Eye (tissue), 1 donor: ENCODE data around the gene RNGTT.

Experiments
- DNase-seq: peaks from one replicate; pipeline ENCODE4 v3.0.0-alpha.2; 2015

Gene RNGTT

DNA sequence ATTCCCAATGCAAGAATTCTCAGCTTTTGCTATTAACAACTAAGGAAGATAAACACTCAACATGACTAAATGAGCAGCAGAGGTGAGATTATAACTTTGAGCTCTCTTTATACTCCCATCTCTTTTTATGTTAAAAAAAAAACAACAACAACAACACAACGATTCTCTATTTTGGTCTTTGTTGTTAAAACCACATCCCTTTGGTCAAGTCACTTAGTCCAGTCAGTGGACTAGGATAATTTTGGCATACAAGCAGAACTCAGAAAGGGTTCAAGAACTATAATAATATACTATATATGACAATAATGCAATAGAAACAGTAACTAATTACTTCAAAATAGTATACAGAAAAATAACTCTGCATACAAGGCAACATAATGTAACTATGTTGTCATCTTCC lies 312.4 kb downstream of the RNGTT start:
- DNase-seq, result no peak

DNA sequence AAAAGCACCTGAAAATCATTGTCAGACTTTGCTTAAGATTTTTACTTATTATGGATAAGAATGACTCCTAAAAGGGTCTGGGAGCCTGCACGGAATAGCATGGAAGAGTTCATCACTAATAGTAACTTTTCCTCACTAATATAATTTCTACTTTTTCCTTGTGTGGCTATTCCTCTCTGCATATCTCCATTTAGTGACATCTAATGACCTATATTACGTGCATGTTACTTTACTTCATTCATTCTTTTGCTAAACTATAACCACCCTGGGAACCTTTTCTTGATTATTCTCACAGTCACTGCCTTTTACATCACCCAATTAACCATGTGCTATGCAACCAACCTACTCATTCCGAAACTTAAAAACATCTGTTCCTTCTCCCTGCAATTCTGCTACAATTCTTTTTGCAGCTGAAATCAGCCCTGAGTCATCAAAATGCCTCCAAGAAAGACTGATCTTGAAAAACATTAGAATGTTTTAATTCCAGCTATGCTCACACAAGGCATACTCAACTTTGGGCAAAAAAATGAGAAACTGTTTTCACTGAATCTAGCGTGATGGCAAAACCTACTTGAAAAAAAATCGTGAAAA lies 313.3 kb downstream of the RNGTT start:
- peak; percentile 12 for DNase-seq

- DNase-seq, result peak; percentile 11
These were observed 322.1 kb downstream of the RNGTT start for GRCh38 chr6:88641178-88641903.

DNA sequence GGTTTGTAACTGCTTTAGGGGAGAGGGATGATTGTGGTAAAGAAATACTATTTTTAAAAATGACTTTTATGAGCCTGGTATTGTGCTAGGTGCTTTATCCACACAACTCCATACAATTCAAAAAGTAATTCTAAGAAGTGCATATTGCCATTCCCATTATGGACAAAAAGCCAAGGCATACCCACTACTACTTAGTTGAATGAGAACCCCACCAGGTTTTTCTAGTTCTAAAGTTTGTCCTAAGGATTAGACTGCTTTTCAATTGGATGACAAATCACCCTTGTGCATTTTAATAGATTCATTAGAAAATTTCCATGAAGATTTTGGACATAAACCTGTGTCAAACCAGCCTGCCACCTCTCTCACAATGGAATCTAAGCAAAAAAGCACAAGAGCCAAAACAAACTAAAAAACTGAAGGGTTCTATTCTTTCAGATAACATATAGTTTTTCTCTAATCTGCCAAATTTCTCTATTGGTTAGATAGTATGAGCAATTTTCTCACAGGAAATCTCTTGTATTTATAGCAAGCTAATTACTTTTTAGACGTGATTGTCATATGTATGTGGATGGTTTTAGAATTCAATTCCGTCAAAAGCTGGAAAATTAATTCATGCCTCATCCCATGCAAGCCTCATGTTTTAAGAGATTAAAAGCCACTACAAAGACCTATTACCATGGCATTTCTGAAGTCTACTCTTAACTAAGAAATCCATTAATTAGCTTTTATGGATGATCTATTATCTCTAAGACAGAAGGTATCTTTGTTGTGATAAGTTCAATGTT lies 325.5 kb downstream of the RNGTT start:
- DNase-seq, result no peak

DNA sequence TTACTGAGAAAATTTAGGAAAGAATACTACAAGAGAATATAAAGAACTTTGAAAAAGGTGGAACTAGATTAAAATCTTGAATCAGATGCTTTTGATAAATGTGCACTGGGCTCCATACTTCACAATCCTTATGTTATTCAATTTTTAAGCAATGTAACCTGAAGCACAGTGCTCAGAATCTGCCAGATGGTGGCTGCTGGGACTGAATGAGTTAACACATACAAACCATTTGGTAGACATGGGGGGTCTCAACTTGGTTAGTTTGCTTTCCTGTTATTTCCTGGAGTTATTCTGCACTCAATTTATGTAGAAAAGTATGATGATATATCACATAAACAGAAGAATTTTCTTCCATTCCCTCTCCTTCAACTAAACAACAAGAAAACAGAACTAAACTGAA lies 326.5 kb downstream of the RNGTT start:
- no peak for DNase-seq

- no peak for DNase-seq
These were observed 329.6 kb downstream of the RNGTT start for GRCh38 chr6:88633782-88634181.

- no peak for DNase-seq
These were observed 331.6 kb downstream of the RNGTT start for GRCh38 chr6:88631830-88632229.

- peak; percentile 11 for DNase-seq
These were observed 333.5 kb downstream of the RNGTT start for GRCh38 chr6:88629838-88630494.

GRCh38 chr6:88626460-88626859 lies 337.0 kb downstream of the RNGTT start:
- no peak for DNase-seq

GRCh38 chr6:88623531-88623930 lies 339.9 kb downstream of the RNGTT start:
- no peak for DNase-seq

GRCh38 chr6:88619951-88620350 lies 343.5 kb downstream of the RNGTT start:
- no peak for DNase-seq

DNA sequence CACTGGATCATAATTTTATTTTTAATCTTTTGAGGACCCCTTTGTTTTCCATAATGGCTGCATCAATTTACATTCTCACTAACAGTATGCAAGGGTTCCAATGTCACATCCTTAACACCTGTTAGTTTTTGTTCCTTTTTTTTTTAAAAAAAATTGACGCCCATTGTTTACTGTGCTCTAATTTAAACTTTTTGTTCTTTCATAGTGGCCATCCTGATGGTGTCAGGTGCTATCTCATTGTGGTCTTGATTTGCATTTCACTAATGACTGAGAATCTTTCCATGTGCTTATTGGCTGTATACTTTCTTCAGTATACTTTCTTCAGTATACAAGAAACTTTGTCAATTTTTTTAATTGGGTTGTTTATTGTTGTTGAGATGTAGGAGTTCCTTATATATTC lies 347.0 kb downstream of the RNGTT start:
- DNase-seq, result no peak

DNA sequence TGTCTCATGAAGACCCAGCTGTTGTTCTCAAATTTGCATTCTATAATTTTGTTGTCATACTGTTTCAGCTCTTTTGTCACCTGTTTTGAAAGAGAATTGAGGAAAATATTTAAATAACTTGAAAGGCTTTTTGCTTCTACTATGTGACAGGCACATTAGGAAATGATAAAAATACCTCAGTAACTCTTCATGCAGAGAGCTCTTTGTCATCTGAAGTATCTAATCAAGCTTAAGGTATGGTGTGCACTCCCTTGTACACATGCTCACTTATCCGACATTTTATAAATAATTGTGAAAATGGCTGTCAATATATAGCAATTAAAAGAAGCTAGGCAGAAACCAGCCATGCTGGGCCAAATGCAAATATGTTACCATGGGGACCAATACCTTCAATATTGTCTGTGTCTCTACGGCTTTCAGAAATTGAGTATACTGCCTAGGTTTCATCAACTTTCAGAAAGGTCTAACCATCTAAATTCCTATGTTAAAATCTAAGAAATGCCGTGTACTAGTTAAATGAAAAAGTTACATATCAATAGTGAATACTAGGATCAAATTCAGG lies 349.0 kb downstream of the RNGTT start:
- no peak for DNase-seq

GRCh38 chr6:88612631-88613030 lies 350.8 kb downstream of the RNGTT start:
- no peak for DNase-seq

- no peak for DNase-seq
These were observed 351.7 kb downstream of the RNGTT start for GRCh38 chr6:88611721-88612120.

DNA sequence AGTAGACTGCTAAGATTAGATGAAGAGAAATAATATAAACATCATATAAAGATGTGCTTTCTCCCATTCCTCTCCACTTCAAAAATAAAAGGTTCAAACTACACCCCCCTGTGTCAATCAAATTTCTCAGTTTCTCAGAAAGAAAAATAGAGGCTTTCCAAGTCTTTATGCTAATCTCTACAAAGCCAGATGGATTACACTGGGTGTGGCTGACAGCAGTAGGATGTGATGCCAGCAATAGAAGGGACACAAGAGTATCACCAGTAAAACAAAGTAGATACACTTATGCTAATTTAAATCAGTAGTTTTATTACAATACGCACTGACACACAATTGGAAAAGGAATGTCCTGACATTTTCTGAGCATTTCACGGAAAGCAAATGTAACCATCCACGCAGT lies 353.4 kb downstream of the RNGTT start:
- DNase-seq, result no peak

DNA sequence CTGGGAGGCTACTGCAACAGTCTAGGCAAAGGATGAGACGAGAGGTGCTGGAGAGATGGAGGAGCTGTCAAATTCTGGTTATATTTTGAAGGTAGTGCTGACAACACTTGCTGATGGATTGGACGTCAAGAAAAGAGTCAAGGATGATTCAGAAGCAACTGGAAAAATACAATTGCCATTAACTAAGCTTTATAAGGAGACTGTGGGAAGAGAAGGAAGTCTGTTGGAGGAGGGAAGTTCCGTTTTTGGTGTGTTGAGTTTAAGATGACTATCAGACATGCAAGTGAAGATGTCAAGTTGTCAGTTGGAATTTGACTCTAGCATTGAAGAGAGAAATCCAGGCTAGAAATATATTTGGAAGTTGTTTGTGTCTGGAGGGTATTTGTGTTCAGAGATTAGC lies 358.1 kb downstream of the RNGTT start:
- DNase-seq, result no peak

GRCh38 chr6:88599571-88599970 lies 363.8 kb downstream of the RNGTT start:
- no peak for DNase-seq

DNA sequence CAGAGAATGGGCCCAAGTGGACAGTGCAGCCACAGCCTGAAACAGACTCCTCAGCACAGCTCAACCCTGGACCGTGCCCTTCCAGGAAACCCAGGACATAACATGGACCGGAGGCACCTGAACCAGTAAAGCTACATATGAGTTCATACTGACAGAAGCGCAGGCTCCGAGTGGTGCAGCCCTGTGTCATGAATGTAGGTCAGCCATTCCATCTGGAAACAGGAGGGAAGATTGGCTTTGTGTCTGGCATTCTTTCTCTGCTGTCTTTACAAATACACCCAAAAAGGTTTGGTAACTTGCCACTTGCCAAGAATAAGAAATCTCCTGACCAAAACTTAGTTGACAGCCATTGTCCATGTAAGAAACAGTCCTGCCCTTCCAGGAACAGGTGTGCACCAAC lies 366.6 kb downstream of the RNGTT start:
- DNase-seq, result peak; percentile 16

GRCh38 chr6:88588938-88589337 lies 374.5 kb downstream of the RNGTT start:
- no peak for DNase-seq

DNA sequence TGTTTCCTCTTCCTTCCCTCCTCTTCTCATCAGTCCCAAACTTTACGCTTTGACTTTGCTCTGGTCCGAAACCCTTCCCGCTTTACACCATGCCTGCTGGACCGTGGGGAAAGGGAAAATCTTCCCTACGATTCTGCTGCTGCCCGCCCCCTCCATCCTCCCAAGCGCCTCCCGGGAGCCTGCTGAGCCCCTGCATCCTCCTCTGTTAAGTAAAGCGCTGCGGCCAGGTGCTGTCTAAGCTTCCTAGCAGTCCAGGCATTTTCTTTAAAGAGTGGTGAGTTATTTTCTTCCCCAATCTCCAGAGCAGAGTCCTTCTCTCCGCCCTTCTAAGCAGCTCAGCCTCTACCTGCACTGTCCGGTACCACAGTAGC lies 376.3 kb downstream of the RNGTT start:
- DNase-seq, result no peak

DNA sequence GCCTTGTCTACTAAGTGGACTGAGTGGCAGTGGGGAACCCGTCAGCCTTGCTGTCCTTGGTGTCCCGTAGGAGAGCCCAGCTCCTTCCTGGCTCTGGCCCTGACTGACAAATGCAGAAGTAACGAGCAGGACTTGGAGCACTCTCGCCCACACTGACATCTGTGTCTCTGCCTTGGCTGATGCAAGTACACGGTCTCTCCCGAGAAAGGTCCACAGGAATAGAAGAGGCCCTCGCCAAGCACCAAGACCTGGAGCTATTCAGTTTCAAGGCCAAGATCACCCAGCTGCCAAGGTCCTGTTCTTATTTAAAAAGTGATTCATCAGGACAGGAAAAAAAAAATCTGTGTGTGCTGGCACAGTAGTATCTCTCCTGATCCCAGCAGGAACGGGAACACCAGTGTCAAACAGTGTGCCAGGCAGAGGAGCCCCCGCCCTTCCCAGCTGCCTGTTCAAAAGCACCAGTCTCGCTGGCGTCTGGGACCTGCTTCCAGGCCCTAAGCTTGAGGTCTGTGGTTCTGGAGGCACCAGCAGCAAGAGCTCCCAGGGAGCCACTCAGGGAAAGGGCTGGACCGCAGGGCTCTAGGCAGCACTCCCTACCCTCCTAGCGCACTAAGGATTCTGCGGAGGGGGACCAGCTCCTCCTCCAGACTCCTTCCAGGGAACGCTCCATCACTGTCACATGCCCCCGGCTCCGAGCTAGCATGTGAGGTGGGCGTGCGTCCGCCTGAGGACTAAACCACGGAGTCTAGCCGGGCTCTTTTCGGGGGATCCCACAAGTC lies 376.9 kb downstream of the RNGTT start:
- DNase-seq, result no peak
